GM12801 (cell line): ENCODE data around the gene FBH1.

Source experiments
- CTCF ChIP-seq: IDR thresholded peaks from one replicate; pipeline ENCODE4 v1.5.1; 2011; ENCODE audit warnings: control low read depth; ENCODE audit not compliant: insufficient read length; ENCODE audit errors: extremely low read depth

Gene FBH1

GRCh38 chr10:5953676-5954075 lies 63.6 kb downstream of the FBH1 start:
- TF ChIP-seq CTCF: no peak

- TF ChIP-seq CTCF: no peak
Observed at GRCh38 chr10:5956146-5956936, 66.3 kb downstream of the FBH1 start.

DNA sequence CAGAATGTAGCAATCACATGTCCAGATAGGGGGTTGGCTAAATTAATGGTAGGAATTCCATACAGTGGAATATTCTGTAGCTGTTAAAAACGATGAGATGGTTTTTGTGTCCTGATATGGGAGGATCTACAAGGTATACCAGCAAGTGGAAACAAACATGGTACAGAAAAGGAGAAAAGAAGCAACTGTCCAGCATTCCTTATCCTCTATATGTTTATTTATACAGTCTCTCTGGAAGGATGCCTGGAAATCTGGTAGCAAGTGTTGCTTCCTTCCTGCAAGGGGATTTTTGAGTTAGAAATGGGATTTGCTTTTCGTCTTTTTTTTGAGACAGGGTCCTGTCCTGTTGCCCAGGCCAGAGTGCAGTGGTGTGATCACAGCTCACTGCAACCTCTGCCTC lies 68.0 kb downstream of the FBH1 start:
- no peak for TF ChIP-seq CTCF

- no peak for TF ChIP-seq CTCF
Observed at GRCh38 chr10:5958675-5959074, 68.6 kb downstream of the FBH1 start.

DNA sequence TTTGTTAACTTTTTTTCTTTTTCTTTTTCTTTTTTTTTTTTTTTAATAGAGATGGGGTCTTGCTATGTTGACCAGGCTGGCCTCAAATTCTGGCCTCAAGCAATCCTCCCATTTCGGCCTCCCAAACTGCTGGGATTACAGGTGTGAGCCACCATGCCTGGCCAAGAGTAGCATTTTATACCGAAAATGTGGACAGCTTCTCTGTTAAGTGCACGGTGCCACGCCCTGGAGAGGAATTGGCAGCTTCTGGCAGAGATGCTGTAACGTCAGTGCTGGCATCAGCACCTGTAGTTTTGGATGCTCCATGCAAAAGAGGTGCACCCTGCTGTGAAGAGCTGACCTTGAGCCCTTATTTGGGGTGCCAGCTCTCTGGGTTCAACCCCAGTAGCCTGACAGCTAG lies 69.1 kb downstream of the FBH1 start:
- no peak for TF ChIP-seq CTCF

- TF ChIP-seq CTCF: no peak
Observed at GRCh38 chr10:5959581-5960069, 69.6 kb downstream of the FBH1 start.

GRCh38 chr10:5960070-5960972 lies 70.3 kb downstream of the FBH1 start:
- no peak for TF ChIP-seq CTCF
